ENCODE data around the gene DNALI1. TPM values are rescaled to one million over a fixed set of nuclear protein-coding genes. Genes with fewer than 3 reads are reported as not detected.
"Not testable (repeated sequence)": the region's sequence is repeated elsewhere in the genome, so short reads cannot be mapped to it uniquely, and the experiment has no call there.

DNALI1 gene
- total RNA-seq, 2 experiments from 2014 or later = not detected

- POLR2A ChIA-PET = no interaction called here
- CTCF ChIA-PET = no interaction called here
Measured at GRCh38 chr1:37549341-37549740, 7.4 kb upstream of the DNALI1 start.

- POLR2A ChIA-PET = interaction anchor here (0.6 to 1.0 kb wide), 2 partner anchors 78 to 80 kb away, joined by 3 to 6 read pairs; no protein-coding TSS in a partner anchor
Measured at GRCh38 chr1:37553598-37553926, 3.2 kb upstream of the DNALI1 start.

GRCh38 chr1:37553927-37554808 is 2.6 kb upstream of the DNALI1 start, which contains the start of gene SNIP1:
Gene SNIP1, minus strand, starts transcription at chr1:37554293. Its CDS starts 64 bp downstream, at chr1:37554229.
- POLR2A ChIA-PET = interaction anchor here (0.6 to 1.0 kb wide), 3 partner anchors 79 to 133 kb away, joined by 3 to 6 read pairs (median 3); no protein-coding TSS in a partner anchor
- CTCF ChIA-PET = interaction anchor here (0.6 to 1.0 kb wide), 3 partner anchors 16 to 79 kb away, joined by 3 to 4 read pairs (median 3); partner anchors contain the start of genes GNL2 and ZC3H12A

More at GRCh38 chr1:37553598-37553926, 3.2 kb upstream of the DNALI1 start:
- CTCF ChIA-PET = interaction anchor here (0.9 to 1.0 kb wide), 2 partner anchors 42 to 79 kb away, joined by 3 read pairs; partner anchors contain the start of genes GNL2 and ZC3H12A

GRCh38 chr1:37557402-37557801 is 662 bp downstream of the DNALI1 start:
- POLR2A ChIA-PET = no interaction called here
- CTCF ChIA-PET = interaction anchor here (0.6 kb wide), 1 partner anchor 216 kb away, joined by 3 read pairs; no protein-coding TSS in a partner anchor

GRCh38 chr1:37558411-37558810 is 1.7 kb downstream of the DNALI1 start:
- ChIA-PET POLR2A (no interaction called here), CTCF (no interaction called here)

GRCh38 chr1:37559080-37559479 is 2.3 kb downstream of the DNALI1 start:
- CTCF ChIA-PET = interaction anchor here (1.4 kb wide), 1 partner anchor 16 kb away, joined by 3 read pairs; no protein-coding TSS in a partner anchor

GRCh38 chr1:37559957-37560379 is 3.2 kb downstream of the DNALI1 start:
- POLR2A ChIA-PET = not testable (repeated sequence)

More at GRCh38 chr1:37559080-37559479, 2.3 kb downstream of the DNALI1 start:
- POLR2A ChIA-PET = no interaction called here

GRCh38 chr1:37560401-37561132 is 3.8 kb downstream of the DNALI1 start:
- POLR2A ChIA-PET = no interaction called here

More at GRCh38 chr1:37559957-37560379, 3.2 kb downstream of the DNALI1 start:
- CTCF ChIA-PET = interaction anchor here (1.0 to 1.4 kb wide), 2 partner anchors 12 to 15 kb away, joined by 3 read pairs; no protein-coding TSS in a partner anchor

GRCh38 chr1:37561133-37562132 is 4.7 kb downstream of the DNALI1 start:
- POLR2A ChIA-PET = no interaction called here
- CTCF ChIA-PET = interaction anchor here (0.5 kb wide), 1 partner anchor 37 kb away, joined by 4 read pairs; no protein-coding TSS in a partner anchor

More at GRCh38 chr1:37560401-37561132, 3.8 kb downstream of the DNALI1 start:
- CTCF ChIA-PET = interaction anchor here (0.5 to 1.4 kb wide), 3 partner anchors 12 to 38 kb away, joined by 3 to 4 read pairs (median 3); no protein-coding TSS in a partner anchor

- CTCF ChIA-PET = interaction anchor here (1.1 to 1.5 kb wide), 2 partner anchors 12 to 119 kb away, joined by 3 to 5 read pairs; no protein-coding TSS in a partner anchor
Measured at GRCh38 chr1:37562984-37563383, 6.2 kb downstream of the DNALI1 start.

GRCh38 chr1:37564892-37565291 is 8.2 kb downstream of the DNALI1 start:
- ChIA-PET POLR2A (no interaction called here), CTCF (interaction anchor here (0.7 kb wide), 1 partner anchor 296 kb away, joined by 3 read pairs; no protein-coding TSS in a partner anchor)

More at GRCh38 chr1:37562984-37563383, 6.2 kb downstream of the DNALI1 start:
- POLR2A ChIA-PET = no interaction called here

- ChIA-PET CTCF (no interaction called here), POLR2A (no interaction called here)
Measured at GRCh38 chr1:37567023-37567422, 10.3 kb downstream of the DNALI1 start.

- CTCF ChIA-PET = interaction anchor here (0.7 kb wide), 1 partner anchor 1048 kb away, joined by 4 read pairs; no protein-coding TSS in a partner anchor
Measured at GRCh38 chr1:37570528-37571334, 14.0 kb downstream of the DNALI1 start.

GRCh38 chr1:37574834-37575480 is 18.2 kb downstream of the DNALI1 start:
- ChIA-PET POLR2A (no interaction called here), CTCF (interaction anchor here (1.4 kb wide), 2 partner anchors 11 to 15 kb away, joined by 3 to 5 read pairs; no protein-coding TSS in a partner anchor)

More at GRCh38 chr1:37570528-37571334, 14.0 kb downstream of the DNALI1 start:
- POLR2A ChIA-PET = no interaction called here

GRCh38 chr1:37575692-37576091 is 19.0 kb downstream of the DNALI1 start:
- ChIA-PET CTCF (interaction anchor here (1.4 kb wide), 2 partner anchors 12 to 16 kb away, joined by 3 to 5 read pairs; no protein-coding TSS in a partner anchor), POLR2A (interaction anchor here (1.6 kb wide), 1 partner anchor 96 kb away, joined by 3 read pairs; no protein-coding TSS in a partner anchor)

- CTCF ChIA-PET, POLR2A ChIA-PET: not testable (repeated sequence)
Measured at GRCh38 chr1:37584544-37584943, 27.8 kb downstream of the DNALI1 start.

GRCh38 chr1:37588939-37589338 is 32.2 kb downstream of the DNALI1 start:
- CTCF ChIA-PET = interaction anchor here (1.4 kb wide), 1 partner anchor 14 kb away, joined by 3 read pairs; no protein-coding TSS in a partner anchor
- POLR2A ChIA-PET = no interaction called here
